WTC11 (cell line): ENCODE results near the gene NPIPB6. TPM values are rescaled to one million over a fixed set of nuclear protein-coding genes. Genes with fewer than 3 reads are reported as not detected.

Experiments used
- ATAC-seq: fragments of 200-7000 bp; cut with Tn5 transposase; 2 replicates; pipeline ENCODE4 v1.10.0; 2021; ENCODE audit warnings: mild to moderate bottlenecking, moderate library complexity
- CTCF ChIA-PET: fragments of 300-600 bp; sonication (Branson Sonifier 250); formaldehyde crosslinking; loops from one replicate; lab custom pipeline; 2021; ENCODE audit warnings: antibody characterized with exemption; lab: Charles Lee
- POLR2A ChIA-PET: fragments of 350-600 bp; sonication (Branson Sonifier 250); formaldehyde crosslinking; loops from one replicate; lab custom pipeline; 2021; ENCODE audit warnings: antibody characterized with exemption; lab: Charles Lee
- DNase-seq: peaks from one replicate; pipeline ENCODE4 v3.0.0; 2021; ENCODE audit warnings: low spot score
- H3K27ac Mint-ChIP-seq: 2 replicates; pipeline ENCODE4 v1.8.0; 2021; ENCODE audit warnings: mixed read lengths
- H3K27me3 Mint-ChIP-seq: 2 replicates; pipeline ENCODE4 v1.8.0; 2021; ENCODE audit warnings: low read depth, mild to moderate bottlenecking, moderate library complexity, mixed read lengths
- H3K36me3 Mint-ChIP-seq: 2 replicates; pipeline ENCODE4 v1.8.0; 2021; ENCODE audit warnings: mixed read lengths
- H3K4me1 Mint-ChIP-seq: 2 replicates; pipeline ENCODE4 v1.8.0; 2022; ENCODE audit warnings: mixed read lengths
- H3K4me3 Mint-ChIP-seq: 2 replicates; pipeline ENCODE4 v1.8.0; 2021; ENCODE audit warnings: mild to moderate bottlenecking, moderate library complexity, mixed read lengths
- H3K9me3 Mint-ChIP-seq: 2 replicates; pipeline ENCODE4 v1.8.0; 2021; ENCODE audit warnings: mixed read lengths
- CBFB ChIP-seq: sonication (generic); formaldehyde crosslinking; IDR thresholded peaks from 2 replicates; pipeline ENCODE4 v1.8.1; 2022; ENCODE audit warnings: mild to moderate bottlenecking, low read depth, missing genetic modification reagents
- FOXP1 ChIP-seq: sonication (generic); formaldehyde crosslinking; IDR thresholded peaks from 2 replicates; pipeline ENCODE4 v1.8.0; 2022; ENCODE audit warnings: missing genetic modification reagents, mild to moderate bottlenecking, moderate library complexity, borderline replicate concordance
- GABPB1 ChIP-seq: sonication (generic); formaldehyde crosslinking; IDR thresholded peaks from 2 replicates; pipeline ENCODE4 v1.8.1; 2023; ENCODE audit warnings: mild to moderate bottlenecking, missing genetic modification reagents
- GRHL2 ChIP-seq: fragments of 250-450 bp; sonication (Bioruptor Pico); IDR thresholded peaks from 2 replicates; pipeline ENCODE4 v1.8.0; 2022; ENCODE audit warnings: mild to moderate bottlenecking, moderate library complexity; ENCODE audit not compliant: insufficient replicate concordance, severe bottlenecking
- NFYB ChIP-seq: sonication (generic); formaldehyde crosslinking; conservative IDR thresholded peaks from 2 replicates; pipeline ENCODE4 v1.8.0; 2022; ENCODE audit warnings: low read depth, missing genetic modification reagents
- NR1H2 ChIP-seq: sonication (generic); formaldehyde crosslinking; IDR thresholded peaks from 2 replicates; pipeline ENCODE4 v1.9.0; 2021; ENCODE audit warnings: mild to moderate bottlenecking, moderate library complexity, missing genetic modification reagents
- NR3C1 ChIP-seq: sonication (generic); formaldehyde crosslinking; conservative IDR thresholded peaks from 2 replicates; pipeline ENCODE4 v1.8.1; 2023; ENCODE audit warnings: low read depth, mild to moderate bottlenecking, missing genetic modification reagents
- RORB ChIP-seq: fragments of 250-450 bp; sonication (Bioruptor Pico); IDR thresholded peaks from 2 replicates; pipeline ENCODE4 v1.9.0; 2021; ENCODE audit warnings: mild to moderate bottlenecking
- SMAD4 ChIP-seq: sonication (generic); formaldehyde crosslinking; IDR thresholded peaks from 2 replicates; pipeline ENCODE4 v1.8.0; 2022; ENCODE audit warnings: mild to moderate bottlenecking, missing genetic modification reagents
- TEAD1 ChIP-seq: sonication (generic); formaldehyde crosslinking; IDR thresholded peaks from 2 replicates; pipeline ENCODE4 v1.8.0; 2022; ENCODE audit warnings: mild to moderate bottlenecking, missing genetic modification reagents
- ZNF121 ChIP-seq: sonication (generic); formaldehyde crosslinking; IDR thresholded peaks from 2 replicates; pipeline ENCODE4 v1.8.0; 2023; ENCODE audit warnings: missing genetic modification reagents
- ZNF219 ChIP-seq: sonication (generic); formaldehyde crosslinking; IDR thresholded peaks from 2 replicates; pipeline ENCODE4 v1.8.0; 2023; ENCODE audit warnings: missing genetic modification reagents, mild to moderate bottlenecking, borderline replicate concordance
- ZNF396 ChIP-seq: fragments of 250-450 bp; sonication (Bioruptor Pico); IDR thresholded peaks from 2 replicates; pipeline ENCODE4 v1.8.0; 2021; ENCODE audit warnings: mild to moderate bottlenecking, moderate library complexity, borderline replicate concordance
- ZNF671 ChIP-seq: fragments of 250-450 bp; sonication (Bioruptor Pico); IDR thresholded peaks from 2 replicates; pipeline ENCODE4 v1.8.0; 2021; ENCODE audit warnings: mild to moderate bottlenecking
- total RNA-seq: library from RNA; stranded (reverse); gene quantifications from 3 replicates; pipeline ENCODE4 v1.2.3, GENCODE V29; 2021
- TF ChIP-seq, protein P1 (sequence below): sonication (generic); formaldehyde crosslinking; IDR thresholded peaks from 2 replicates; pipeline ENCODE4 v1.8.1; 2022; ENCODE audit warnings: low read depth, mild to moderate bottlenecking, moderate library complexity, missing genetic modification reagents, borderline replicate concordance
- TF ChIP-seq, protein P2 (sequence below): sonication (generic); formaldehyde crosslinking; IDR thresholded peaks from 2 replicates; pipeline ENCODE4 v1.8.0; 2022; ENCODE audit warnings: mild to moderate bottlenecking, missing genetic modification reagents
- TF ChIP-seq, protein P3 (sequence below): fragments of 200-600 bp; IDR thresholded peaks from 2 replicates; pipeline ENCODE4 v1.8.0; 2022; ENCODE audit warnings: antibody characterized with exemption
- TF ChIP-seq, protein P4 (sequence below): sonication (generic); formaldehyde crosslinking; IDR thresholded peaks from 2 replicates; pipeline ENCODE4 v1.8.1; 2022; ENCODE audit warnings: mild to moderate bottlenecking, missing genetic modification reagents, moderate library complexity, borderline replicate concordance
- TF ChIP-seq, protein P5 (sequence below): sonication (generic); formaldehyde crosslinking; IDR thresholded peaks from 2 replicates; pipeline ENCODE4 v1.8.1; 2022; ENCODE audit warnings: missing genetic modification reagents, borderline replicate concordance
- TF ChIP-seq, protein P6 (sequence below): fragments of 250-450 bp; sonication (Bioruptor Pico); IDR thresholded peaks from 2 replicates; pipeline ENCODE4 v1.9.0; 2021; ENCODE audit warnings: mild to moderate bottlenecking

The NPIPB6 gene
- total RNA-seq, 1 experiment from 2014 or later, result 0.83 TPM

DNA sequence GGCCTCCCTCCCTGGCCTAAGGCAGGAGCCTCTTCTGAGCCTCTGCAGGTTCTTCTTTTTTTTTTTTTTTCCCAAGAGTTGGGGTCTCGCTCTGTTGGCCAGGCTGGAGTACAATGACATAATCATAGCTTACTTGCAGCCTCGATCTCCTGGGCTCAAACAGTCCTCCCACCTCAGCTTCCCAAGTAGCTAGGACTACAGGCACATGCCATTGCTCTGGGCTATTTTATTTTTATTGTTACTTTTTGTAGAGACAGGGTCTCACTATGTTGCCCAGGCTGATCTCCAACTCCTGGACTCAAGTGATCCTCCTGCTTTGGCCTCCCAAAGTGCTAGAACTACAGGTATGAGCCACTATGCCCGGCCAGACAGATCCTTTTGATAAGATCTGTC, 38.4 kb downstream of the NPIPB6 start:
- ATAC-seq, result no peak
- H3K27me3 Mint-ChIP-seq, result no peaks in the 10 kb centered on the region
- TF ChIP-seq FOXP1 (CRISPR knock-in tag) (no peak), NR1H2 (CRISPR knock-in tag) (no peak), GRHL2 (CRISPR knock-in tag) (no peak), ZNF396 (CRISPR knock-in tag) (no peak)
- H3K4me3 Mint-ChIP-seq, result no peak overlapping the region
- H3K4me1 Mint-ChIP-seq, result no peaks in the 10 kb centered on the region; the same call in 1 of the 2 replicates
- no peak overlapping the region; the same call in 1 of the 2 replicates for H3K27ac Mint-ChIP-seq
- DNase-seq, result no peak
- POLR2A ChIA-PET, result no interaction called here
- CTCF ChIA-PET, result interaction anchor here (0.6 to 0.7 kb wide), 2 partner anchors 8 to 62 kb away, joined by 3 read pairs; no protein-coding TSS in a partner anchor
- no peaks in the 10 kb centered on the region for H3K9me3 Mint-ChIP-seq
- H3K36me3 Mint-ChIP-seq, result no peaks in the 10 kb centered on the region

DNA sequence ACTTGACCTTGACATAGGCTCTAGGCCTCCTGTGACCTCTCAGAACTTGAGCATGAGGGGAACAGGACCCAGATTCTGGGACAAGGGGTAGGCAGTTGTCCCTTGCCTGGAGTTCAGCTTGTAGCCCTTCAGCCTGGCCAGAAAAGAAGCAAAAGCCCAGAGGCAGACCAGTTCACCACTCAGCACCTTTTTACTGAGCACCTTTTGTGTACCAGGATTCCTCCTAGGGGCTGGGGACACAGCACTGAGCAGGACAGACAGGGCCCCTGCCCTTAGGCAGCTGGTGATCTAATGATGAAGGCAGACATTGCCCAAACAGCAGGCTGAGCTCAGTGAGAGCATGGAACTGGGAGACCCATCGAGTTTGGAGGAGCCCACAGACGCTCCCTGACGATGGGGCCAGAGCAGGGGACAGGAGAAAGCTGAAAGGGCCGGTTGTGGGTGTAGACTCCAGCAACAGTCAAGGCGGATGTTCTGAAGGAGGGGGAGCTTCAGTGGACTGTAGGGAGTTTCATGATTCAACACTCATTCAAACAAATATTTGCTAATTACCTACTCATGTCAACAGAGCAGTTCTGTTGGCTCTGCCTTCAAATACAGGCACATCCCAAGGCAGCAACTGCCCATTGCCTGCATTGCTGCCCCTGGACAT, 38.9 kb downstream of the NPIPB6 start:
- CTCF ChIA-PET, result interaction anchor here (0.6 to 0.7 kb wide), 2 partner anchors 8 to 61 kb away, joined by 3 read pairs; no protein-coding TSS in a partner anchor
- no peak for ATAC-seq
- DNase-seq, result no peak
- Mint-ChIP-seq H3K9me3 (no peaks in the 10 kb centered on the region), H3K4me1 (no peaks in the 10 kb centered on the region; the same call in 1 of the 2 replicates), H3K4me3 (no peak overlapping the region), H3K27me3 (no peaks in the 10 kb centered on the region), H3K27ac (no peak overlapping the region), H3K36me3 (peaks cover 4% of the 10 kb centered on the region; the same call in 1 of the 2 replicates)
- 0 out of 2 replicates have a peak, but pooled peaks have one; percentile 49 for TF ChIP-seq GABPB1 (CRISPR knock-in tag)
- TF ChIP-seq, protein P1, sequence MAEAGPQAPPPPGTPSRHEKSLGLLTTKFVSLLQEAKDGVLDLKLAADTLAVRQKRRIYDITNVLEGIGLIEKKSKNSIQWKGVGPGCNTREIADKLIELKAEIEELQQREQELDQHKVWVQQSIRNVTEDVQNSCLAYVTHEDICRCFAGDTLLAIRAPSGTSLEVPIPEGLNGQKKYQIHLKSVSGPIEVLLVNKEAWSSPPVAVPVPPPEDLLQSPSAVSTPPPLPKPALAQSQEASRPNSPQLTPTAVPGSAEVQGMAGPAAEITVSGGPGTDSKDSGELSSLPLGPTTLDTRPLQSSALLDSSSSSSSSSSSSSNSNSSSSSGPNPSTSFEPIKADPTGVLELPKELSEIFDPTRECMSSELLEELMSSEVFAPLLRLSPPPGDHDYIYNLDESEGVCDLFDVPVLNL (CRISPR knock-in tag), result no peak
- TF ChIP-seq GRHL2 (CRISPR knock-in tag), result no peak
- POLR2A ChIA-PET, result no interaction called here

DNA sequence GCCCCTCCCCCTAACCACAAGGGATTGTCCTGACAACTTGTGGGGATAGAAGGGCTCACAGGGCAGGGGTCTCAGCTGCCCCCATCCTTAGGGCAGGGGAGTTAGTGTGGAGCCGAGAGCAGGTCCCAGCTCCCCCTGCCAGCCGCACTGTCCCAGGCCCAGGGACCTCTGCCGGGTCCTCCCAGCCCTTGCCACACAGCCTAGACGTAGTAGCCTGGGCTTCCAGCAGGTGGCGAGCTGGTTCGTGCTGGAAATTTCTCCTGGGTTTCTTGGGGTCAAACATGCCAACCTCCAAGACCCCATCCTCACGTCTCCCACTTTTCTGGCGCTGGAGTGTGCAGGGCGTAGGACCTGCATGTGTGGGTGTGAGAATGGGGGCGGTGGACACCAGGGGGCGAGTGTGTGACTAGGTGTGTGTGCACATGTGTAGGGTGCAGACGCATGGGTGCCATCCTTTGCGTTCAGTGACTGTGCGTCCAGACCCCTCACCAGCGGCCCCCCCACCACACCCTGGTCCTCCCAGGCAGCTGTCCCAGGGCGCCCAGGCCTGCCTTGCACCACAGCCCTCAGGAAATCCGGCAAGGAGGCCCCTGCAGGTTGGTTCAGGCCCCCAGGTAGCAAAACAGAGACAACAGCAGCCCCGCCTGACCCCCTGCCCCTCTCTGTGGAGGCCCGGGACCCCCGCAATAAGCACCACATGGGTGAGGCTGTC, 41.5 kb downstream of the NPIPB6 start:
- TF ChIP-seq, protein P2, sequence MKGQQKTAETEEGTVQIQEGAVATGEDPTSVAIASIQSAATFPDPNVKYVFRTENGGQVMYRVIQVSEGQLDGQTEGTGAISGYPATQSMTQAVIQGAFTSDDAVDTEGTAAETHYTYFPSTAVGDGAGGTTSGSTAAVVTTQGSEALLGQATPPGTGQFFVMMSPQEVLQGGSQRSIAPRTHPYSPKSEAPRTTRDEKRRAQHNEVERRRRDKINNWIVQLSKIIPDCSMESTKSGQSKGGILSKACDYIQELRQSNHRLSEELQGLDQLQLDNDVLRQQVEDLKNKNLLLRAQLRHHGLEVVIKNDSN, result no peak
- TF ChIP-seq ZNF121 (CRISPR knock-in tag) (peak; percentile 94), CBFB (CRISPR knock-in tag) (no peak)
- TF ChIP-seq, protein P3, sequence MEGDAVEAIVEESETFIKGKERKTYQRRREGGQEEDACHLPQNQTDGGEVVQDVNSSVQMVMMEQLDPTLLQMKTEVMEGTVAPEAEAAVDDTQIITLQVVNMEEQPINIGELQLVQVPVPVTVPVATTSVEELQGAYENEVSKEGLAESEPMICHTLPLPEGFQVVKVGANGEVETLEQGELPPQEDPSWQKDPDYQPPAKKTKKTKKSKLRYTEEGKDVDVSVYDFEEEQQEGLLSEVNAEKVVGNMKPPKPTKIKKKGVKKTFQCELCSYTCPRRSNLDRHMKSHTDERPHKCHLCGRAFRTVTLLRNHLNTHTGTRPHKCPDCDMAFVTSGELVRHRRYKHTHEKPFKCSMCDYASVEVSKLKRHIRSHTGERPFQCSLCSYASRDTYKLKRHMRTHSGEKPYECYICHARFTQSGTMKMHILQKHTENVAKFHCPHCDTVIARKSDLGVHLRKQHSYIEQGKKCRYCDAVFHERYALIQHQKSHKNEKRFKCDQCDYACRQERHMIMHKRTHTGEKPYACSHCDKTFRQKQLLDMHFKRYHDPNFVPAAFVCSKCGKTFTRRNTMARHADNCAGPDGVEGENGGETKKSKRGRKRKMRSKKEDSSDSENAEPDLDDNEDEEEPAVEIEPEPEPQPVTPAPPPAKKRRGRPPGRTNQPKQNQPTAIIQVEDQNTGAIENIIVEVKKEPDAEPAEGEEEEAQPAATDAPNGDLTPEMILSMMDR, result peak; percentile 82
- Mint-ChIP-seq H3K9me3 (no peaks in the 10 kb centered on the region), H3K27ac (no peak overlapping the region), H3K4me3 (no peak overlapping the region), H3K36me3 (peaks cover 15% of the 10 kb centered on the region; the same call in 1 of the 2 replicates), H3K4me1 (no peaks in the 10 kb centered on the region; the same call in 1 of the 2 replicates), H3K27me3 (no peaks in the 10 kb centered on the region)
- DNase-seq, result peak; percentile 79
- peak; percentile 79 for ATAC-seq
- ChIA-PET POLR2A (no interaction called here), CTCF (interaction anchor here (0.6 to 2.0 kb wide), 27 partner anchors 8 to 301 kb away, joined by 3 to 27 read pairs (median 5); partner anchors contain the start of gene SBK1)

DNA sequence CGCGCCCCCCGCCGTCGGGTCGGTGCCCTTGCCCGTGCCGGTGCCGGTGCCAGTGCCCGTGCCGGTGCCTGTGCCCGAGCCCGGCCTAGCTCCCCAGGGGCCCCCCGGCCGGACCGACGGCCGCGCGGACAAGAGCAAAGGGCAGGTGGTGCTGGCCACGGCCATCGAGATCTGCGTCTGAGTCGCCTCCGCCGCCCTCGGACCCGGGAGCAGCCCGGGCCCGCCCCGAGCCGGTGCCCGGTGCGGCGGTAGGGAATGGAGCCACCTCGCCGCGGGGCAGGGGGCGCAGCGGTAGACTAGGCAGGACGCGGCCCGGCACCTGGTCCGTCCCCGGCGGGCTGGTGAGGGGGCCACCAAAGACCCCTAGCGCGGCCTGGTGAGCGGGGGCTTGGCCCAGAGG, 42.6 kb downstream of the NPIPB6 start:
- CTCF ChIA-PET, result interaction anchor here (1.0 to 2.0 kb wide), 6 partner anchors 9 to 67 kb away, joined by 3 to 27 read pairs (median 7); no protein-coding TSS in a partner anchor
- Mint-ChIP-seq H3K9me3 (no peaks in the 10 kb centered on the region), H3K4me1 (no peaks in the 10 kb centered on the region), H3K4me3 (no peak overlapping the region), H3K27ac (no peak overlapping the region), H3K36me3 (peaks cover 15% of the 10 kb centered on the region; the same call in 1 of the 2 replicates), H3K27me3 (no peaks in the 10 kb centered on the region)
- DNase-seq (no peak), ATAC-seq (no peak)
- POLR2A ChIA-PET, result no interaction called here
- TF ChIP-seq TEAD1 (CRISPR knock-in tag), result no peak
- no peak for TF ChIP-seq SMAD4 (CRISPR knock-in tag)
- TF ChIP-seq ZNF671 (CRISPR knock-in tag), result no peak
- TF ChIP-seq ZNF219 (CRISPR knock-in tag), result no peak
- TF ChIP-seq, protein P4, sequence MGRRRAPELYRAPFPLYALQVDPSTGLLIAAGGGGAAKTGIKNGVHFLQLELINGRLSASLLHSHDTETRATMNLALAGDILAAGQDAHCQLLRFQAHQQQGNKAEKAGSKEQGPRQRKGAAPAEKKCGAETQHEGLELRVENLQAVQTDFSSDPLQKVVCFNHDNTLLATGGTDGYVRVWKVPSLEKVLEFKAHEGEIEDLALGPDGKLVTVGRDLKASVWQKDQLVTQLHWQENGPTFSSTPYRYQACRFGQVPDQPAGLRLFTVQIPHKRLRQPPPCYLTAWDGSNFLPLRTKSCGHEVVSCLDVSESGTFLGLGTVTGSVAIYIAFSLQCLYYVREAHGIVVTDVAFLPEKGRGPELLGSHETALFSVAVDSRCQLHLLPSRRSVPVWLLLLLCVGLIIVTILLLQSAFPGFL (CRISPR knock-in tag), result no peak
- TF ChIP-seq, protein P5, sequence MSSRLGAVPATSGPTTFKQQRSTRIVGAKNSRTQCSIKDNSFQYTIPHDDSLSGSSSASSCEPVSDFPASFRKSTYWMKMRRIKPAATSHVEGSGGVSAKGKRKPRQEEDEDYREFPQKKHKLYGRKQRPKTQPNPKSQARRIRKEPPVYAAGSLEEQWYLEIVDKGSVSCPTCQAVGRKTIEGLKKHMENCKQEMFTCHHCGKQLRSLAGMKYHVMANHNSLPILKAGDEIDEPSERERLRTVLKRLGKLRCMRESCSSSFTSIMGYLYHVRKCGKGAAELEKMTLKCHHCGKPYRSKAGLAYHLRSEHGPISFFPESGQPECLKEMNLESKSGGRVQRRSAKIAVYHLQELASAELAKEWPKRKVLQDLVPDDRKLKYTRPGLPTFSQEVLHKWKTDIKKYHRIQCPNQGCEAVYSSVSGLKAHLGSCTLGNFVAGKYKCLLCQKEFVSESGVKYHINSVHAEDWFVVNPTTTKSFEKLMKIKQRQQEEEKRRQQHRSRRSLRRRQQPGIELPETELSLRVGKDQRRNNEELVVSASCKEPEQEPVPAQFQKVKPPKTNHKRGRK, result no peak
- TF ChIP-seq, protein P6, sequence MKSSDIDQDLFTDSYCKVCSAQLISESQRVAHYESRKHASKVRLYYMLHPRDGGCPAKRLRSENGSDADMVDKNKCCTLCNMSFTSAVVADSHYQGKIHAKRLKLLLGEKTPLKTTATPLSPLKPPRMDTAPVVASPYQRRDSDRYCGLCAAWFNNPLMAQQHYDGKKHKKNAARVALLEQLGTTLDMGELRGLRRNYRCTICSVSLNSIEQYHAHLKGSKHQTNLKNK (CRISPR knock-in tag), result no peak
- TF ChIP-seq NR3C1 (CRISPR knock-in tag), result no peak
- TF ChIP-seq NFYB (CRISPR knock-in tag), result no peak
- no peak for TF ChIP-seq RORB (CRISPR knock-in tag)
- TF ChIP-seq GABPB1 (CRISPR knock-in tag), result no peak
